SH-SY5Y (cell line): ENCODE measurements around the gene ATP2B2.

Experiments used
- GATA2 ChIP-seq: IDR thresholded peaks from 2 replicates; pipeline ENCODE4 v1.6.1; 2011; ENCODE audit warnings: mild to moderate bottlenecking, low read depth, low read length
- GATA3 ChIP-seq: IDR thresholded peaks from 2 replicates; pipeline ENCODE4 v1.6.1; 2011; ENCODE audit warnings: low read depth, mild to moderate bottlenecking, low read length, moderate library complexity

GRCh38 chr3:10438902-10439610 is 66.3 kb downstream of the ATP2B2 start:
- no peak for TF ChIP-seq GATA2
- TF ChIP-seq GATA3, result no peak
